Stimulated activated CD8-positive, alpha-beta memory T cell treated with anti-CD3 and anti-CD28 coated beads, Interleukin-7, amount 100 ng/mL, for 4 hours (primary cell): ENCODE data around the gene MCOLN2.

Source experiments
- DNase-seq, 2 donors: peaks; one replicate each; pipeline ENCODE4 v3.0.0-alpha.2; 2020; ENCODE audit warnings: low read depth in 2 of 2

Gene MCOLN2

DNA sequence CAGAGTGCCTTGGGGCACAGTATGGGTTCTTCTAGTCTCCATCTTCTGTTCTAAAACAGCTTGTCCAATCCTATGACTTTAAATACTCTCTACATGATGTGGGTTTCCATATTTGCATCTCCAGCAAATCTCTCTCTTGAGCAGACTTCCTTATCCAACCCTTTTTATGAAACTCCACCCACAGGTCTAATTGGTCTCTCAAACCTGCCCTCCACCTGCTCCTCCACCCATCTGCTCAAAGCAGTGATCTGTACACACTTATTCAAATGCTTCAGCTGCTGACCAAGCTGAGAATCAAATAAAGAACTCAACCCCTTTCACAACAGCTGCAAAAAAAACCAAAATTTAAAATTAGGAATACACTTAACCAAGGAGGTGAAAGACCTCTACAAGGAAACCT, 11.5 kb downstream of the MCOLN2 start:
- no peak for DNase-seq

DNA sequence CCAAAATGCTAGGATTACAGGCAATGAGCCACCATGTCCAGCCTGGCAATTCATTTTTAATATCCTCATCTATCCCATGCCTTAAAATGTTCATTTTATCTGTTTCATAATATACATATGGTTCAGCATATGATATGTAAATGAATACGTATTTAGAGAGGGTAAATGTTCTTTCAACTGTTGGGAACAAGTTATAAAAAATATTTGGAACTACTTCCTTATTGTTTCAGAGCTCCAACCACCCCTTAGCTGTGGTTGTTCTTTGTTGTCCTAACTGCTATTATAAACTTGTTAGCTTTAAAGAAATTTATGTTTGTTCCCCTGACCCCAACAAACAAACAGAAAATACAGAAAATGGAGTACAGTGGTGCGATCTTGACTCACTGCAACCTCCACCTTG, 14.5 kb downstream of the MCOLN2 start:
- no peak for DNase-seq

DNA sequence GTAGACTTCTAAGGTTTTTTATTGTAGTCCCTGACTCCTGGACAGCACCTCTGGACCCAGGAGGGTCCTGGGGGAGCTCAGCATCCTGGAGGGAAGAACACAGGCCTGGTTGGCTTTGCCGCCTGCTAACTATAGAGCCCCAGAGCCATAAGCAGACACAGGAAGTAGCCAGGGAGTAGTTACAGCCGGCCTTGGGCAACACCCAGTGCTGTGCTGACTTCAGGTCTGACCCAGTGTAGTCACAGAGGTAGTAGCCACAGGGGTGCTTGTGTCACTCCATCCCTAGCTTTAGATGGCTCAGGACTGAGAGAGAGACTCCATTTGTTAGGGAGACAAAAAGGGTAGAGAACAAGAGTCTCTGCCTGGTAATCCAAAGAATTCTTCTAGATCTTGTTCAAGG, 21.9 kb downstream of the MCOLN2 start:
- no peak for DNase-seq

DNA sequence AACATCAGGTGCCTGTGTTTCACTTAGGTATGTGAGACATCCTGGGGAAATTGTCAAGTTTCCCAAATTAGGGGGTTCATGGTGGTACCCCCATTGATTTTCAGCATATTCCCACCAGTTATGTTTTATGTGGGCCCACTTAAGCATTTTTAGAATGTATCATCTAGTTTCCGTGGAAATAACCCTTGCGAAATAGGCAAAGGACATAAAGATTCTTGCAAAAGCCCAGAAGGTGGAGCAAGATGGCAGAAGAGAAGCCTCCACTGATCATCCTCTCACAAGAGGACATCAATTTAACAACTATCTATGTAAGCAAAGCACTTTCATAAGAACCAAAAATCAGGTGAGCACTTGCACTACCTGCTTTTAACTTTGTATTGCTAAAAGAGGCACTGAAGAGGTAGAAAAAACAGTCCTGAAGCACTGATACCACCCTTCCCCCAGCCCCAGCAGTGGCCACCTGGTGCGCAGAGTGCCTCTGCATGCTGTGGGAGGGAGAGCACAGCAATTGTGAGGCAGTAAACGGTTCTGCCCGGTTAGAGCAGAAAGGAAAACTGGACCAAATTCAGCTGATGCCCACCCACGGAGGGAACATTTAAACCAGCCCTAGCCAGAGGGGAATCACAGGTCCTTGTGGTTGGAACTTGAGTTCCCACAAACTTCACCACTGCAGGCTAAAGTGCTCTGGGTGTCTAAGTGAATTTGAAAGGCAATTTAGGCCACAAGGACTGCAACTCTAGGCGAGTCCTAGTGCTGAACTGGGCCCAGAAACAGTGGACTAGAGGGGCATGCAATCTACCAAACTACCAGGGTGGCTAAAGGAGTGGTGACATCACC, 23.2 kb downstream of the MCOLN2 start:
- no peak for DNase-seq

DNA sequence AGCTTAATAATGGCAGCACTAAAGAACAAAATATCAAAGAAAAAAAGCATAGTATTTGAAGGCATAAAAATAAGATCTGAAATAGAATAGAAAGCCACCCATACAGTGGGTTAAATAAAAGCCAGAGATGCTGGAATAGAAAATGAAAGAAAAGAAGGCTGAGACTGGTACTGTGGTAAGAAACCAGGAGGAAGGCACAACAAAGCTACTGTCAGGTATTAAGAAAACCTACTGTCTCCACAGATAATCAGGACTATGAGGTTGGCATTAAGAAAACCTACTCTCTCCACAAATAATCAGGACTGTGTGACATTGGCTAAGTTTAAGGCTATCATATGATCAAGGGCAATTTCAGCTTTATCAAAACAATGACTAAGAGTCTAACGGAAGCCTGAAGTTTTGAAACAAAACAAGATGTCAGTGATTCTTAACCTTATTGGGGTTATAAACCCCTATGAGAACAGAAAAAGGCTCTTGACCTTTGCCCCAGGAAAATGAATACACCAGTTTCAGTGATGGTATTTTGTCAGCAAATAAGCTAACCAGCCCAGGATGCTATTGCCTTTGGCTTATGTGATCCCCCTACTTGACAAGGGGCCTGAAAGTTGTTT, 24.4 kb downstream of the MCOLN2 start:
- DNase-seq, result no peak

DNA sequence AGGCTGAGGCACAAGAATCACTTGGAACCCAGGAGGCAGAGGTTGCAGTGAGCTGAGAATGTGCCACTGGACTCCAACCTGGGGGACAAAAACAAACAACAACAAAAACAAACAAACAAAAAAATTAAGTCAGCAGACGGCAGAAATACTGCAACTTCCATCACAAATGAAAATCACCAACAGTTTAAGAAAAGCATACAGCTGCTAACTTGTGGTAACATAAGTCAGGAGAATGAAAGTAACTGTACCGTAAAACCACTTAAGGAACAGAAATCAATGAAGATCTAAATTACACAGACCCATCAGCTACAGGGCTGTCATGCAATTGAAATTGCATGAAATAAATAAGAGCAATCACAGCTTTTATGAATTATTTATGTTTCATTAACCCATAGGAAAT, 25.0 kb downstream of the MCOLN2 start:
- no peak for DNase-seq

DNA sequence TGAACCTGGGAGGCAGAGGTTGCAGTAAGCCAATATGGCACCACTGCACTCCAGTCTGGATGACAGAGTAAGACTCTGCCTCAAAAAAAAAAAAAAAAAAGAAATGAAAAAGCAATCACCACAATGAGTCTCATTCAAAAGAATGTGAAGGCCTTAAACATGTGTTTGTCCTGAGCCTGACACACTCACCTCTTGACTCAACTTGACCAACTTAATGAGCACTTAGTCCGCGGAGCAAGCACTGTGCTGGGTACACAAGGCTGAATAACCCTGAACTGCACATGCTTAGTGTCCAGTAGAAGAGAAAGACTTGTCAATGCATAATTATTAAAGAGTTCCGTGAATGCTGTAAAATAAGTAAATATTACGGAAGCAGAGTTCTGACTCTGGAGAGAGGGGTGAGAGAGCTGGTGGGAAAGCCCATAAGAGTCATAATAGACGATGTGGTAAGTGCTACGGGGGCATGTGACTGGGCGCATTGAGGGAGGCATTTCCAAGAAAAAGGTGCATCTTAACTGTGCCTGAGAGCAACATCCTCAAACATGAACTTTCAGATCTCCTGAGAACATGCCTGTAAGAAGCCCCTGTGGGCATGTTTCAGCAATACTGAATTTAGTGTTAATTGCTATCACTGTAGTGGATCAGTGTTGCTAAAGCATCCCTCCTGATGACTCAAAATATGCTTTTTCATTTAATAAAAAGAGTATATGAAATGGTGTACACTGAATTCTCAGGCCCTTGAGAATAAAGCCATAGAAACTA, 27.2 kb downstream of the MCOLN2 start:
- DNase-seq, result peak in 1 of 2 donors; percentile 13

DNA sequence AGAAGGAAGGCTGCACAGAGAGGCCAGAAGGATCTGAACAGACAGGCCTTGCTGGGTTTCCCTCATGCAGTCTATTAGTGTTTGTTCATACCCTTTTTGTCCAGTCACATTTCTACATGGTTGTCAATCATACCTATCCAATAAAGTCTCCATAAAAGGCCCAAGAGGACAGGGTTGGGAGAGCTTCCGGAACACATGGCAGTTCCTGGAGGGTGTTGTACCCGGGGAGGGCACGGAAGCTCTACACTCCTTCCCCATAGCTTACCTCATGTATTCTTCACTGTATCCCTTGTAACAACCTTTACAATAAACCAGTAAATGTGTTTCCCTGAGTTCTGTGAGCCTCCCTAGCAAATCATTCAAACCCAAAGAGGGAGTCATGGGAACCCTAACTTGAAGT, 28.0 kb downstream of the MCOLN2 start:
- DNase-seq, result no peak

DNA sequence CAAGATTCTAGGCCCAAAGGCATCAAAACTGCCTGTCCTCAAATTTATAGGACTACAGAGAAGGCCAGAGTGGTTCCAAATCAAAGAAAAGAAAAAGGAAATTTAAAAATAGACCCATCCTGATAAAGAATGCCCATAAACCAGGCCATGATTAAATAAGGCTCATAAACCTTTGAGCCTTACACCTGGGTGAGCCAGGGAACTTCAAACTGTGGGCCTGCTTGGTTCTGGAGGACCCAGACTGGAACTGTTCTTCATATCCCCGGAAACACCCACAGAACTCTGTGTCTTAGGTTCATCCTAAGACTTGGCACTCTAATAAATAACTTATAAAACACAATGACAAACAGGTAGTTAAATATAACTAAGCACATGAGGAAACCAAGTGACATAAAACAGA, 28.8 kb downstream of the MCOLN2 start:
- no peak for DNase-seq

DNA sequence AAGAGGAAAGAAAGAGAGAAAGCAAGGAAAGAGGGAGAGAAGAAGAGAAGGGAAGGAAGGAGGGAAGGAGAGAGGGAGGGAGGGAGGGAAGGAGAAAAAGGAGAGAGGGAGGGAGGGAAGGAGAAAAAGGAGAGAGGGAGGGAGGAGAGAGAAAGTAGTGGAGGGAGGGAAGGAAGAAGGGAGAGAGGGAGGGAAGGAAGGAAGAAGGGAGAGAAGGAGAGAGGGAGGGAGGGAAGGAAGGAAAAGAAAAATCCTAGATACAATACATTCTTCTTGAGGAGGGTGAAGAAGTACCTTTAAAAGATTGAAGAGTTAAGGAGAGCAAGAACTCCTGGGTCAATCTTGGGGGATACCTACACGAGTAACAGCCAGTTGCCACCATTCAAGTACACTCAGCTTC, 29.2 kb downstream of the MCOLN2 start:
- DNase-seq, result no peak

DNA sequence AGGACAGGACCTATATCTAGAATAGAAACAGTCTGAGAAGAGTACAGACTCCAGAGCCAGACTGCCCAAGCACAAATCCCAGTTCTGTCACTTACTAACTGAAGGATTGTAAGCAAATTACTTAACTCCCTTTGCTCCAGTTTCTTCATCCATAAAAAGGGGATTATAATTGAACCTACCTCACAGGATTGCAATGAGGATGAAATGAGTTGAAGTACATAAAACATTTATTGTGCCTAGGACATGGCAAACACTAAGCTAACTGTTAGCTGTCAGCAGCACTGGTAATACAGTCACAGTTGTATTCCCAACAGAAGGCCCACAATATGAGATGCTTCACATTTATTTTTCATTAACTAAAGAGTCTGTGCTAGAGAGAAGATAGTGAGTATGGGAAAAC, 33.9 kb downstream of the MCOLN2 start:
- no peak for DNase-seq

DNA sequence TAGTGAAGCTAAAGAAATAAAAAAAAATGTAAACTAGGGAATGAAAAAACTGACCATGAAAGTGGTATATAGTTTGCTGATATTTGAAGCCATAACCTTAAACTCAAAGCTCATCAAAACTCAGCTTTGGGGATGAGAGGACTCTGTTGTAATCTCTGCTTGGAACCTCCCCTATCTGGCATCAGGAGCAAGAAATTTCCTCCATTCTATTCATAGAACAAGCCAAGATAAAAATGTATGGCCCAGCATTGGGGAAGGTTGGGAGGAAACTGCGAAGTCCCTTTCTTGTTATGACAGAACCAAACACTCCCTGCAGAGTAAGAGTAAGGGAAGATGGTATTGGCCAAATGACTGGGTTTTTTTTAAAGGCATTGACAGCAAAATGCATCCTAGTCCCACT, 35.6 kb downstream of the MCOLN2 start:
- no peak for DNase-seq

DNA sequence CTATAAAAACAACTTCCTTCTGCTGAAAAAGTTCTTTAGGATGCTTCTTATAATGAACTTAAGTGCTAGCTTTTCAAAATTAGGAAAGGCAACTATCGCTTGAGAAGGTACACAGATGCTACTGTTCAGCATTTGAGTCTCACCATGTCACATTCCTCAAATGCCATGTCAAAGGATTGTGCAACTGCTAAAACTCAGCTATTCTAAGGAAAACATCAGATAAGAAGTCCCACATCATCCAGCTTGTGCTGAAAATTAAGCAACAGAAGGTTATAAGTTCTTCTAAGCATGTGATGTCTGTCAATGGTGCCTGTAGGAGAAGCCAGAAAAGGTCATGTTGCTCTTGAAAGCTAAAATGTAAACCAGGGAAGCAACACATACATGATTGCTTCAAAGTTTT, 36.5 kb downstream of the MCOLN2 start:
- no peak for DNase-seq

DNA sequence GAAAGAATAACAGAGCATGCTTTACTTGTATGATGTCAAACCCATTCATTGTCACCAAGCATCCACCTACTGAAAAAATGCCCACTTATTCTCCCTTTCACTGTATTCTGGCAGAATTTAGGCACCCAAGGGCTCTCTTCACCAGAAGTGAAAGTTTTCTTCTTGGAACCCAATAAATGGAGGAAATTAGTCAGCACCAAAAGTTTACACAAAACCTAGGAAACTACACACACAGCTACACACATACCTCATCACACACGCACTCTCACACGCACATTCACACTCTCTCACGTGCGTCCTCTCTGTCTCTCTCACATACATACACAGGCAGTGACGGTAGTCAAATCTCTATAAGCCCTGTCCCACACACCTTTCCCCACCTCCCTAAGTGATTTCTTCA, 37.6 kb downstream of the MCOLN2 start:
- DNase-seq, result no peak

DNA sequence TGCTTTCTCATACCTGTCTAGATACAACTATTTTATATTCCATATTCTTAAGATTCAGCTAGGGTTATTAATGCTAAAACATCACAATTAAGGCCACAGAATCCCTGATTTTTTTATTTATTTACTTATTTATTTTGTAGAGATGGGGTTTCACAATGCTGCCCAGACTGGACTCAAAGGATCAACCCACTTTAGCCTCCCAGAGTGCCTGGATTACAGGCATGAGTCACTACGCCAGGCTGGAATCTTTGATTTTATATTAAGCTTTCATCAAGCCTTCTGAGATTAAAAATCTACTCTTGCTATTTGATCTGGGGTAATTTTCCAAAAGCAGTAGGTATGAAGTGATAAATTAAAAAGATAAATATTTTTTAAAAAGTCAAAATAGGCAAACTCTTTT, 38.9 kb downstream of the MCOLN2 start:
- DNase-seq, result no peak

DNA sequence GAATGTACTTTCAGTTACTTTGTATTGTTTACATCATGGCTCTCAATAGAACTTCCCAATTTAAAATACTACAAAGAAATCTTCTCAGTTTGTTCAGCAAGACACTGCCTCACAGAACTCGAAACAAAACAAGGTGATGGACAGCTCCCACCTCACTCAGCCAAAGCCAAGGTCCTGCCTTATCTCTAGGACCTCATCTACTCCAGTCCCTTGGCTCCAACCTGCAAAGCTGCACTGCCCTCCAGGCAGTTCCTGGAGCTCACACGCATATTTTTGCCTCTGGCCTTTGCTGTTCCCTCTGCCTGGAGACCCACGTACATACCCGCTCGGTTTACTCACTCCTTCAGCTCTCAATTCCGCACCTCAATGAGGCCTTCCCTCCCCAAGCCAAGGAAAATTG, 40.3 kb downstream of the MCOLN2 start:
- no peak for DNase-seq

DNA sequence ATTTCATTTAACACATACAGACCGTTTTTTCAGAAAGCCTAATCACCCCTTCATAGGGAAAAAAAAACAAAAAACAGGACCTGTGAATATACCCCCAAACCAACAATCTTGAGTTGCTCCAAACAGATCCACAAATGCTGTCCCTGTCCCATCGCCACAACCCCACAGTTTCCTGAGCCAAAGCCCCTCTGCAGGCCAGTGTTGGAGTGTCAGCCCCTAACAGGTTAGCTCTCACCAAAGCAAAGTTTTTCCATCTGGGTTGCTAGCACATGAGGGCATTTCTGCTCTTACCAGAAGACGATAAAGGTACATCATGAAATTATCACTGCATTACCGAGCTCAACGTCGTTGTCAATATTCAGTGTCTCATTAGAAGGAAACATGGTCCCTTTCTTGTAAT, 40.8 kb downstream of the MCOLN2 start:
- DNase-seq, result no peak

DNA sequence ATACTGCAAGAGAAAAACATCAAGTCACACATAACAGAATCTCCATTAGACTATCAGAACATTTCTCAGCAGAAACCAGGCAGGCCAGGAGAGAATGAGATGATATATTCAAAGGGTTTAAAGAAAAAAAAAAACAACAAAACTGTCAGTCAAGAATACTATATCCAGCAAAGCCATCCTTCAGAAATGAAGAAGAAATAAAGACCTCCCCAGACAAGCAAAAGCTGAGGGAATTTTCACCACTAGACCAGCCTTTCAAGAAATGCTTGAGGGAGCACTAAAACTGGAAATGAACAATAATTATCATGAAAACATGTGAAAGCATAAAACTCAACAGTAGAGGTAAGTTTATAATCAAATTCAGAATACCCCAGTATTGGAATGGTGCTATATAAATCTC, 47.2 kb downstream of the MCOLN2 start:
- DNase-seq, result no peak

DNA sequence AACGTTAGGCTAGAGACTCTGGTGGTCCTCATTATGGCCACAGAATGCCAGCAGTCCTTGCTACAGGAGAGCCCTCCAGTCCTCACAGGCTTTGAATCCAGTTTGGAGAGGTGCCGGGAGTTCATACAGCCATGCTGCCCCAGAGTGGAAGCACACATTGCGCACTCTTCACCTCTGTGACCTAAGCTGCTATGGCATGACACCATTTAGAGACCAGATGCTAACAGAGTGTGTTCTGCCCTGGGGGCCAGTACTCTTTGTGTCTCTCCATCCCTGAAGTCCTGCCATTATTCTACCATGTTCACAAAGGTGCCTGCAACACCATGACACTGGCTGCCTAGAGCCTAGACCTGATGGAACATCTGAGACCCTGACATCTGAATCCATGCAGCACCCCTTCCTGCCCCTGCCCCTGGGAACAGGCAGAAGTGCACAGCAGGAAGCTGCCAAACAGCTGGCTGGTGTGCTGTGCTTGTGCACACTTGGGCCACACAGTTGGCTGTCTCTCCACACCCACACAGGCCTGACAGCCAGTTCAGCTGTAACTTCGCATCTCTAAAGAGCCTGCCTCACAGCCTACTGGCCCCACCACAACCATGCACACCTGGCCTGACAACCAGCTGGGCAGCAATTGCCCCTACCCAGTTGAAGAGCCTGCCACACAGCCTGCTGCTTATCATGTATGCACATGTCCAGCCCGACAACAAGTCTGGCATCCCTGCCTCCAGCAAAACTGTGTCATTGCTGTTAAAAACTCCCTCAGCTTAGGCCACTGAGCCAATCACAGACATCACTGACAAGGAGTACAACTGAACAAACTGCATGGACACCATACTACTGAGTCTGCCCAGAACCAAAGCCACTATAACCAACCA, 49.1 kb downstream of the MCOLN2 start:
- no peak for DNase-seq

DNA sequence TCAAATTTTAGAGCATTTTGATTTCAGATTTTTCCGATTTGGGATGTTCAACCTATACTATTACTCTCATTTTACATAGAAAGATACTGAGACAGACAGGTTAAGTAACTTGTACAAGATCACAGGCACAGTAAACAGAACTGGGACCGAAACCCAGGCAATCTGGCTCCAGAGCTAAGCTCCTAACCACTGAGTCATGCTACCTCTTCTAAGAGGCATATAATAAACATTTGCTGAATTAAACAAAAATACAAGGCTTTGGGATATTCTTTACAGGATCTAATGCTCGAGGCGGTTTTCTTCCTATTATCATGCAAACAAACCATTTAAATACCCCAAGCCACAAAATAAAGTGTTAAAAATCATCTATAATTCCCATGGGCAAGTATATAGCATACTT, 50.3 kb downstream of the MCOLN2 start:
- no peak for DNase-seq

DNA sequence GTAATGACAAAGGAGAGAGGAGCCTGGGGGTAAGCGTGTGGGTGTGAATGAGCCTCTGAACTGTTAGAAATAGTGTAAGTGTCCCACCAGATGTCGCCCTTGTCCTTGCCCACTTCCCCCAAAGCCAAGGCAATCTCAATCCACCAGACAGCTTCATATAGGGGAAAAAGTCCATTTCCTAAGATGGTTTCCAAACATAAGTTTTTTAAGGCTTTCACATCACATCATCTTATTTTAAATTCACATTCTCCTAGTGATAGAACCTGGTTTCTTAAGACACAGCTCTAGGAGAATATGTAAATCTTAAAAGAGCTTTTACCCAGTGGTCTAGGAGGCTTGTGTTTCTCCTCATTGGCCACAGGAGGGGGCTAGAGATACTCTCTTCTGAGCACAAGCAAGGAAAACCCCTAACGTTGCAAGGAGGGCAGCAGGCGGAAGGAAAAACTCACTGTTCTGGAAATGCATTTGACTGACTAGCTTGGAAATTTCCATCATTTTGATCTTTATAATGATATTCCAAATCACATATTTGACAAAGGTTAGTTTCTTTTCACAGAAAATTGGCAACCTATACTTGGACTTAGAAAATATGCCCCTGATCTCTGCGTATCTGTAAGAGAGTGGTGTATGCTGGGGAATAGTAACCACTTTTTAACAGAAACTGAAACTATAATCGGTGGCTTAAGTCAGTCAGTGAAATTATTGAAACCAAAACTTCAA, 52.0 kb downstream of the MCOLN2 start:
- DNase-seq, result peak; percentile 51 to 66
